Heart left ventricle (tissue), 13 donors: ENCODE results near the gene CLK4.

Experiments used
- POLR2A ChIP-seq, 2 donors: fragments of 450-650 bp; IDR thresholded peaks; one replicate each; pipeline ENCODE4 v1.6.1; 2017; ENCODE audit warnings: antibody characterized with exemption in 2 of 2, mild to moderate bottlenecking in 2 of 2, moderate library complexity in 2 of 2
- TF ChIP-seq, protein P1 (sequence below), 12 donors: fragments of 200-600 bp; sonication (generic) in 4 of 12; IDR thresholded peaks; one replicate each; pipeline versions ENCODE4 v1.5.0 to v1.8.0; 2018 to 2022; ENCODE audit warnings: antibody characterized with exemption in 12 of 12, mild to moderate bottlenecking in 5 of 12
- donor health status: ischemic (EF 13 %, LVEDD 7.1; RV severe dilation, severe dysfunction).
- donor health status: DM: no; HTN: yes; CAD: no.
- donor health status: DM: no; HTN: no; CAD: no.
- donor health status: ischemic (EF 25% LVEDD 6.9; RV normal size, moderate dysfunction).
- donor health status: ischemic (EF 25% LVEDD 5.7; RV mildly dilated, moderate dysfunction).
- donor health status: ischemic (EF 35%, LVEDD 5.7; RV mildly dilated, moderate dysfunction).
- donor health status: nonischemic (EF 11% LVEDD 7.7; RV severe dilation, severe dysfunction).
- donor health status: DM: yes; HTN: yes; CAD: no.
- donor health status: PGD.
- donor health status: ischemic (EF 29% LVEDD 5.4; RV normal size, mild dysfunction).
- donor health status: nonischemic (EF 23%, LVEDD 6.1; RV moderate dilation, normal function).

DNA sequence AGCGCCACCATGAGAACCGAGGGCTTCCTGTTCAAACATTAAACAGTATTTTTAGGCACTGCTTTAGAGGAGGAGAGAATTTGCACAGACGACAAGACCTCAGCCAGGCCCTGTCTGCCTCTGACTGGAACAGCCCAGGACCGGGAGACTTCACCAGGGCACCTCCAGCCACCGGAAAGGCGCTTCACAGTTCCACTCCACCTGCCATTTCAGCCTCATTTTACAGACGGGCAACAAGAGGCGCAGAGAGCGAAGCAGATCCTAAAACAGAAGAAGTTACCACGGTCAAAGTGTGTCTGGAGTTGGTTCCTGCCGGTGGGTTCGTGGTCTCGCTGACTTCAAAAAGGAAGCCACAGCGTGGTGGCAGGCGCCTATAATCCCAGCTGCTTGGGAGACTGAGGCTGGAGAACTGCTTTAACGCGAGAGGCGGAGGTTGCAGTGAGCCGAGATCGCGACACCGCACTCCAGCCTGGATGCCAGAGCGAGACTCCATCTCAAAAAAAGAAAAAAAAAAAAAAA, 65.0 kb downstream of the CLK4 start:
- no peak for TF ChIP-seq POLR2A (IDR thresholded peaks at IDR 0.05)
- TF ChIP-seq, protein P1, sequence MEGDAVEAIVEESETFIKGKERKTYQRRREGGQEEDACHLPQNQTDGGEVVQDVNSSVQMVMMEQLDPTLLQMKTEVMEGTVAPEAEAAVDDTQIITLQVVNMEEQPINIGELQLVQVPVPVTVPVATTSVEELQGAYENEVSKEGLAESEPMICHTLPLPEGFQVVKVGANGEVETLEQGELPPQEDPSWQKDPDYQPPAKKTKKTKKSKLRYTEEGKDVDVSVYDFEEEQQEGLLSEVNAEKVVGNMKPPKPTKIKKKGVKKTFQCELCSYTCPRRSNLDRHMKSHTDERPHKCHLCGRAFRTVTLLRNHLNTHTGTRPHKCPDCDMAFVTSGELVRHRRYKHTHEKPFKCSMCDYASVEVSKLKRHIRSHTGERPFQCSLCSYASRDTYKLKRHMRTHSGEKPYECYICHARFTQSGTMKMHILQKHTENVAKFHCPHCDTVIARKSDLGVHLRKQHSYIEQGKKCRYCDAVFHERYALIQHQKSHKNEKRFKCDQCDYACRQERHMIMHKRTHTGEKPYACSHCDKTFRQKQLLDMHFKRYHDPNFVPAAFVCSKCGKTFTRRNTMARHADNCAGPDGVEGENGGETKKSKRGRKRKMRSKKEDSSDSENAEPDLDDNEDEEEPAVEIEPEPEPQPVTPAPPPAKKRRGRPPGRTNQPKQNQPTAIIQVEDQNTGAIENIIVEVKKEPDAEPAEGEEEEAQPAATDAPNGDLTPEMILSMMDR (IDR thresholded peaks at IDR 0.05), result no peak
